ENCODE measurements around the gene POU2F1.

Gene POU2F1

DNA sequence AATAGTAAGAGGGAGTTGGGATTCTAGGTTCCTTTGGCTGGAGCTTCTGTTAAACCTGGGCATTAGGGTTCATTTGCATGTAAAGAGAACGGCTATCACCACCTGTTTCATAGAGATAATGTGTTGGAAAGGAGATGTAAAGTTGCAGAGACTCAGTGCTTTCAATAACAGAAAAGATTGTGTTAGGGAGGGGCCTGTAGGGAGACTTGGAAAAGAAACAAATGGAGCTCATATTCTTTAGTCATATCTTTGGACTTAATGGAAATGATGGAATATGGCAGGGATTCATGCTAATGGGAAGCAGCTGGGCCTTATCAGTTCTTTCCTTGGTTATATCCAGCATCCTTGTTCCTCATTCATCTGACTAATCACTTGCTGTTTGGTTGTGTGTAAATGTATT lies 152.7 kb downstream of the POU2F1 start:
- Histone ChIP-seq H3K27ac (ENCODE audit: low read depth, low read length) (no peak overlapping the region), H3K9me3 (ENCODE audit: control insufficient read depth in 1 of 2, low read length in 2 of 2) (no peaks in the 10 kb centered on the region), H3K36me3 (ENCODE audit: control insufficient read depth in 1 of 2, insufficient read depth in 2 of 2, low read length in 2 of 2) (peaks cover 3 to 13% of the 10 kb centered on the region in 2 donors), H3K9ac (ENCODE audit: low read depth in 1 of 2, low read length in 2 of 2) (no peak overlapping the region), H3K4me1 (ENCODE audit: control insufficient read depth in 1 of 2, insufficient read depth in 2 of 2, low read length in 2 of 2) (no peaks in the 10 kb centered on the region), H3K4me3 (ENCODE audit: low read depth in 1 of 2, low read length in 2 of 2) (no peak overlapping the region), H3K27me3 (ENCODE audit: control insufficient read depth in 1 of 2, insufficient read depth in 2 of 2, low read length in 2 of 2) (no peaks in the 10 kb centered on the region)

DNA sequence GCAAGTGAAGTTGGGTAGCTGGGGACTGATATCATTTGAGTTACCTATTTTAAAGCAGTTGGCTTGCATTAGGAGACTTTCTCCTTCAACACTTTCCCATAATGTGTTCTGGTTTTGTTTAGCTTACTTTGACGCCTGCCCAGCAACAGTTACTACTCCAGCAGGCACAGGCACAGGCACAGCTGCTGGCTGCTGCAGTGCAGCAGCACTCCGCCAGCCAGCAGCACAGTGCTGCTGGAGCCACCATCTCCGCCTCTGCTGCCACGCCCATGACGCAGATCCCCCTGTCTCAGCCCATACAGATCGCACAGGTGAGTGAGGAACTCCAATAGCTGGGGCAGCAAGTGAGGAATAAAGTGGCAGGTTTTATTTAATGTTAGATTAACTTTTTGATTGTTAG lies 153.3 kb downstream of the POU2F1 start:
- no peaks in the 10 kb centered on the region for H3K27me3 ChIP-seq (ENCODE audit: control insufficient read depth in 1 of 2, insufficient read depth in 2 of 2, low read length in 2 of 2)
- no peak overlapping the region for H3K27ac ChIP-seq (ENCODE audit: low read depth, low read length)
- peaks cover 3 to 13% of the 10 kb centered on the region in 2 donors for H3K36me3 ChIP-seq (ENCODE audit: control insufficient read depth in 1 of 2, insufficient read depth in 2 of 2, low read length in 2 of 2)
- H3K9me3 ChIP-seq (ENCODE audit: control insufficient read depth in 1 of 2, low read length in 2 of 2): no peaks in the 10 kb centered on the region
- no peak overlapping the region for H3K9ac ChIP-seq (ENCODE audit: low read depth in 1 of 2, low read length in 2 of 2)
- H3K4me3 ChIP-seq (ENCODE audit: low read depth in 1 of 2, low read length in 2 of 2): no peak overlapping the region
- no peaks in the 10 kb centered on the region for H3K4me1 ChIP-seq (ENCODE audit: control insufficient read depth in 1 of 2, insufficient read depth in 2 of 2, low read length in 2 of 2)

DNA sequence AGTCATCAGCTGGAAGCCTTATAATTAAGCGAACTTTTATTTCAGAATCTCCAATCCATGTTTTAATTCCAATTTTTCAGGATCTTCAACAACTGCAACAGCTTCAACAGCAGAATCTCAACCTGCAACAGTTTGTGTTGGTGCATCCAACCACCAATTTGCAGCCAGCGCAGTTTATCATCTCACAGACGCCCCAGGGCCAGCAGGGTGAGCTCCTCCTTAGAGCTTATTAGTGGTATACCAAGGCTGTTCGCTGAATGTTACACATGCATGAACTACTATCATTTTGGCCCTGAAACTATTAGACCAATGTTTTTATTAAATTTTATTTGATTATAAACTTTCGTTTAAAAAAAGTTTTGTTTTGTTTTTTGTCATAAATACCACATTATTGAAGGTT lies 155.3 kb downstream of the POU2F1 start:
- Histone ChIP-seq H3K9me3 (ENCODE audit: control insufficient read depth in 1 of 2, low read length in 2 of 2) (no peaks in the 10 kb centered on the region), H3K9ac (ENCODE audit: low read depth in 1 of 2, low read length in 2 of 2) (no peak overlapping the region), H3K27me3 (ENCODE audit: control insufficient read depth in 1 of 2, insufficient read depth in 2 of 2, low read length in 2 of 2) (no peaks in the 10 kb centered on the region), H3K4me1 (ENCODE audit: control insufficient read depth in 1 of 2, insufficient read depth in 2 of 2, low read length in 2 of 2) (no peaks in the 10 kb centered on the region), H3K27ac (ENCODE audit: low read depth, low read length) (no peak overlapping the region), H3K36me3 (ENCODE audit: control insufficient read depth in 1 of 2, insufficient read depth in 2 of 2, low read length in 2 of 2) (peaks cover 3 to 13% of the 10 kb centered on the region in 2 donors), H3K4me3 (ENCODE audit: low read depth in 1 of 2, low read length in 2 of 2) (no peak overlapping the region)

DNA sequence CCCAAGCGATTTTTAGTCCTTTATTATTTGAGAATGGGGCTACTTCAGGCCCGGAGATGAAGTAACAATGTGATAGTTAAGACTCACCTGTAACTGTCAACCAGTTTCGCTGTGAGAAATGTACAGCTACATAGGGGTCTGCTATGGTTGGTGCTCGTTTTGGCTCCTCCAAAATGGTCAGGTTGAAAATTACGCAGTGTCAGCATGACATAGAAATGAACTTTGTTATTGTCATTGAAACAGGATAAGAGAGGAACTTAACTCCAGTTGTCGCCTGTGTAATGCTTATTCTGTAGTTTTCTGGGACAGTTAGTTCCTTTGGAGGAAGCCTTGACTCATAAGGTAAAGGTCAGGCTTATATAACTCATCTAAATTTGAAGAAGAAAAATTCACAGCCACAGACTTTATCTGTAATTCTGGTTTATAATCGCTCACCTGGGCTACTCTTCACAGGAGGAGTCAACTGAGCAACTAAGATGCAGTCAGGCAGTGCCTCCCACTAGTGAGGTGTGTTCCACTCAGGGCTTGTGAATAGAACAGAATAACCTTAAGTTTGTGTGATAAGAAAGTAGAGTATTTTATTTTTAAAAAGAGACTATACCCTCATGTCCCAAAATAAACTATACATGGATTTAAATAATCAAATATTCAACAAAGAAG lies 166.7 kb downstream of the POU2F1 start:
- Histone ChIP-seq H3K27me3 (ENCODE audit: control insufficient read depth in 1 of 2, insufficient read depth in 2 of 2, low read length in 2 of 2) (no peaks in the 10 kb centered on the region), H3K9me3 (ENCODE audit: control insufficient read depth in 1 of 2, low read length in 2 of 2) (no peaks in the 10 kb centered on the region), H3K36me3 (ENCODE audit: control insufficient read depth in 1 of 2, insufficient read depth in 2 of 2, low read length in 2 of 2) (peaks cover 4 to 19% of the 10 kb centered on the region in 2 donors), H3K9ac (ENCODE audit: low read depth in 1 of 2, low read length in 2 of 2) (no peak overlapping the region), H3K4me3 (ENCODE audit: low read depth in 1 of 2, low read length in 2 of 2) (no peak overlapping the region), H3K4me1 (ENCODE audit: control insufficient read depth in 1 of 2, insufficient read depth in 2 of 2, low read length in 2 of 2) (no peaks in the 10 kb centered on the region), H3K27ac (ENCODE audit: low read depth, low read length) (no peak overlapping the region)

DNA sequence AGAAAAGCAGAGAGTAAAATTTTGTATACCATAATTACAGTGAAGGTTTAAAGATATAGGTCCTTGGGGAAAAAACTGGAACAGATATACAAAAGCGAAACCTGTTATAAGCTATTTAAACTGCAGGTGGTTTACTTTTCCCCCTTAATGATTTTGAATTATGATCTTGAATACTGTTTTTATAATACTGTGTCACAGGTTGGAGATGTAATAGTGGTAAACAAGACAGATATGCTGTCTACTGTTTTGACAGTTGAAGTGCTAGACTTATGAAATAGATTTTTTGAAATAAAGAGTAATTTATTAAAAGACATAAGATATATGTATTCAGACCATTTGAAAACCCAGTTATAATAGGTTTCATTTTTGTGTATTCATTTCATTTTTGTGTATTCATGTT lies 168.3 kb downstream of the POU2F1 start:
- H3K4me1 ChIP-seq (ENCODE audit: control insufficient read depth in 1 of 2, insufficient read depth in 2 of 2, low read length in 2 of 2): no peaks in the 10 kb centered on the region
- no peaks in the 10 kb centered on the region for H3K27me3 ChIP-seq (ENCODE audit: control insufficient read depth in 1 of 2, insufficient read depth in 2 of 2, low read length in 2 of 2)
- peaks cover 4 to 16% of the 10 kb centered on the region in 2 donors for H3K36me3 ChIP-seq (ENCODE audit: control insufficient read depth in 1 of 2, insufficient read depth in 2 of 2, low read length in 2 of 2)

DNA sequence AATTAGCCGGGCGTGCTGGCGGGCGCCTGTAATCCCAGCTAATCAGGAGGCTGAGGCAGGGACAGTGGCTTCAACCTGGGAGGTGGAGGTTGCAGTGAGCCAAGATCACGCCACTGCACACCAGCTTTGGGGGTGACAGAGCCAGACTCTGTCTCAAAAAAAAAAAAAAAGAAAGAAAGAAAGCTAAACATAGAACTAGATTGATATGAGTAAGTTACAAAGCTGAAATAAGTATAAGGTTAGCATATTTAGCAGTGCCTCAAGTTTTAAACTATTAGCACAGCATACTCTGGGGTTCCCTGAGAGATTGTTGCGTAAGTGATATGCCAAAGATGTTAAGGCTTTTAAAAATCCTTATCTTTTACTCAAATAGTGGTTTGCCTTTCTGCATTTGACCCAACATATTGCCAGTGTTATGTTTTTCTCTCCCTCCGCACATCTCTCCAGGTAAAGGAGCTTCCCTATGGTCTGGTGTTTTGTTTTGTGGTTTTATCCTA lies 171.6 kb downstream of the POU2F1 start:
- H3K4me1 ChIP-seq (ENCODE audit: control insufficient read depth in 1 of 2, insufficient read depth in 2 of 2, low read length in 2 of 2): no peaks in the 10 kb centered on the region
- H3K27ac ChIP-seq (ENCODE audit: low read depth, low read length): no peak overlapping the region
- peaks cover 4 to 14% of the 10 kb centered on the region in 2 donors for H3K36me3 ChIP-seq (ENCODE audit: control insufficient read depth in 1 of 2, insufficient read depth in 2 of 2, low read length in 2 of 2)
- no peaks in the 10 kb centered on the region for H3K9me3 ChIP-seq (ENCODE audit: control insufficient read depth in 1 of 2, low read length in 2 of 2)
- no peak overlapping the region for H3K4me3 ChIP-seq (ENCODE audit: low read depth in 1 of 2, low read length in 2 of 2)
- H3K9ac ChIP-seq (ENCODE audit: low read depth in 1 of 2, low read length in 2 of 2): no peak overlapping the region
- H3K27me3 ChIP-seq (ENCODE audit: control insufficient read depth in 1 of 2, insufficient read depth in 2 of 2, low read length in 2 of 2): no peaks in the 10 kb centered on the region

More for the DNA sequence above, 168.3 kb downstream of the POU2F1 start:
- H3K4me3 ChIP-seq (ENCODE audit: low read depth in 1 of 2, low read length in 2 of 2): no peak overlapping the region
- H3K9me3 ChIP-seq (ENCODE audit: control insufficient read depth in 1 of 2, low read length in 2 of 2): no peaks in the 10 kb centered on the region
- H3K9ac ChIP-seq (ENCODE audit: low read depth in 1 of 2, low read length in 2 of 2): no peak overlapping the region
- H3K27ac ChIP-seq (ENCODE audit: low read depth, low read length): no peak overlapping the region

DNA sequence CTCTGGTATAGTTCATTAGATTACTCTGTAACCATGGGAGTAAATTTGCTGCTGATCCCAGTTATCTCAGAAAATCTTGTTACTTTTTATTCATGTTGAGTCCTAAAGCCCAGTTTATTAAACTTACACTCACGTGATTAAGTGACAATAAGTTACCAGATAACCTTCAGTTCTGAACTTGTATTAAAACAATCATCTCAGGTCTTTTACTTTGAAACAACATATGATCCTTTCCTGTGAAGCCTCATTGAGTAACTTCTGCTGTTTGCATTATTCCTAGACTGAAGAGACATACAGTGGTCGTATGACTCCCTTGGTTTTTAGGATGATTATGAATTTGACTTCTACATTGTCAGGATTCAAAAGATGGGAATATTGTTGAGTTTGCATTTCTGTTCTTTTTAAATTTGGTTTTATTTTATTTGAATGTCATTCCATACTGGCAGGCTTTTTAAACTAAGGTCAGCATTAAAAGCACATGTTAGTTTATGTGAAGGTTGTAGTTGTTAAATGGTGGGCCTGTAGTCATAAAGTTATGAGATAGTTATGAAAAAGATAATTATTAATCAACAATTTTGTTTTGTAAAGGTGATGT lies 179.8 kb downstream of the POU2F1 start:
- Histone ChIP-seq H3K9me3 (ENCODE audit: control insufficient read depth in 1 of 2, low read length in 2 of 2) (no peaks in the 10 kb centered on the region), H3K9ac (ENCODE audit: low read depth in 1 of 2, low read length in 2 of 2) (no peak overlapping the region), H3K4me1 (ENCODE audit: control insufficient read depth in 1 of 2, insufficient read depth in 2 of 2, low read length in 2 of 2) (no peaks in the 10 kb centered on the region), H3K27ac (ENCODE audit: low read depth, low read length) (no peak overlapping the region), H3K4me3 (ENCODE audit: low read depth in 1 of 2, low read length in 2 of 2) (no peak overlapping the region), H3K27me3 (ENCODE audit: control insufficient read depth in 1 of 2, insufficient read depth in 2 of 2, low read length in 2 of 2) (no peaks in the 10 kb centered on the region), H3K36me3 (ENCODE audit: control insufficient read depth in 1 of 2, insufficient read depth in 2 of 2, low read length in 2 of 2) (peaks cover 16 to 23% of the 10 kb centered on the region in 2 donors)

DNA sequence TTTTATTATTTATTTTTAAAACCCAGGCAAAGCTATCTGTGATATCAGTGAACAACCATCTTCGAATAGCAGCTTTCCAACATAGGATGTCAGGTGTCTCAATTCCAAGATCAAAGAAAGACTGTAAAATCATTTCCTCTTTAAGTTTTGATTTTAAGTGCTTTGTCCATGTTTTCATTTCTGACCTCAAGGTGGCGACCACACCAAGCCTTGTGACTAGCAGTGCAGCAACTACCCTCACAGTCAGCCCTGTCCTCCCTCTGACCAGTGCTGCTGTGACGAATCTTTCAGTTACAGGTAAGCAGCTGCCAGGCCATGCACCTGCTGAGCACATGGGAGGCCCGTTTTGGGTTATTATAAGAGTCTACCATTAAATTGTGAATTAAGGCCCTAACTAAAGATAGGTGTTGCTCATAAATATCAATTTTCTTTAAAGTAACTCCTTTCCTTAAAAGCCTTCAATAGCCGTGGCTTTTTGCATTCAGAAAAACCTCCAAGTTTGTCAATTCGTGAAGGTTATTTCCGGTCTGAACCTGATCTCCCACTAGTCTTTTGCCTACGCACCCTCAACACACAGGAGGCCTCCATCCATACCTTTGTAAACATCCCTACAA lies 180.7 kb downstream of the POU2F1 start:
- Histone ChIP-seq H3K9ac (ENCODE audit: low read depth in 1 of 2, low read length in 2 of 2) (no peak overlapping the region), H3K27ac (ENCODE audit: low read depth, low read length) (no peak overlapping the region), H3K27me3 (ENCODE audit: control insufficient read depth in 1 of 2, insufficient read depth in 2 of 2, low read length in 2 of 2) (no peaks in the 10 kb centered on the region), H3K36me3 (ENCODE audit: control insufficient read depth in 1 of 2, insufficient read depth in 2 of 2, low read length in 2 of 2) (peaks cover 16 to 18% of the 10 kb centered on the region in 2 donors), H3K9me3 (ENCODE audit: control insufficient read depth in 1 of 2, low read length in 2 of 2) (no peaks in the 10 kb centered on the region), H3K4me3 (ENCODE audit: low read depth in 1 of 2, low read length in 2 of 2) (no peak overlapping the region), H3K4me1 (ENCODE audit: control insufficient read depth in 1 of 2, insufficient read depth in 2 of 2, low read length in 2 of 2) (no peaks in the 10 kb centered on the region)

DNA sequence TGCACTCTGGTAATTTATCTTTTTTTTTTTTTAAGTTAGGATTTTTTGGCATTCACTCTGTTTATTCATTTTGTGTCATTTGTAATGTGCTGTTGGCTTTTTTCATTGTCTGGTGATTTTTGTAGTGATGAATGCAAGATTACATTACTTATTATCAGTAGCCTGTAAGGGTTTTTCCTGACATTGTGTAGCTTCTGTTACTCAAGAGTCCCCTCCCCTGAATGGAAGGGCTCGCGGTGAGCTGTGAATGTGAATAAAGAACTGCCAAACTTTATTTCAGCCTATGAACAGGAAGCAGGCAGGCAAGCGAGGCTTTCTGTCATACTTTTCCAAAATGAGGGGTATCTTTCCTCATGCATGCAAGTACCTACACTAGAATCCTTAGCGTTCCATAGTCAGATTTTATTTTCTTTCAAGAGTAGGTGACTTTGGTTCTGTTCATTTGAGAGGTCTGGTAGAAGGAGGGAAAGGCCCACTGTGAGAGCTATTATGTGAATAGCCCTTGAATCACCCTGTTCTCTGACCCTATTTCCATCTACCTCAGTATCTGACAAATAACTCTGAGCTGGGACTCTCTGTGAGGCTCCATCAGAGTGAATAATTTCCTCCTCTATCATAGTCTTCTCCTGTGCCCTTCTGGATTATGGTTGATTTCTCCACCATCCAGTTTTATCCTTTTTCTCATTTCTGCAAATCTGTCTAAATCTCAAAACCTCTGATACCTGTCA lies 183.6 kb downstream of the POU2F1 start:
- no peaks in the 10 kb centered on the region for H3K9me3 ChIP-seq (ENCODE audit: control insufficient read depth in 1 of 2, low read length in 2 of 2)
- no peak overlapping the region for H3K27ac ChIP-seq (ENCODE audit: low read depth, low read length)
- no peak overlapping the region for H3K4me3 ChIP-seq (ENCODE audit: low read depth in 1 of 2, low read length in 2 of 2)
- no peaks in the 10 kb centered on the region for H3K4me1 ChIP-seq (ENCODE audit: control insufficient read depth in 1 of 2, insufficient read depth in 2 of 2, low read length in 2 of 2)
- no peak overlapping the region for H3K9ac ChIP-seq (ENCODE audit: low read depth in 1 of 2, low read length in 2 of 2)
- H3K36me3 ChIP-seq (ENCODE audit: control insufficient read depth in 1 of 2, insufficient read depth in 2 of 2, low read length in 2 of 2): peaks cover 3 to 9% of the 10 kb centered on the region in 2 donors
- no peaks in the 10 kb centered on the region for H3K27me3 ChIP-seq (ENCODE audit: control insufficient read depth in 1 of 2, insufficient read depth in 2 of 2, low read length in 2 of 2)

DNA sequence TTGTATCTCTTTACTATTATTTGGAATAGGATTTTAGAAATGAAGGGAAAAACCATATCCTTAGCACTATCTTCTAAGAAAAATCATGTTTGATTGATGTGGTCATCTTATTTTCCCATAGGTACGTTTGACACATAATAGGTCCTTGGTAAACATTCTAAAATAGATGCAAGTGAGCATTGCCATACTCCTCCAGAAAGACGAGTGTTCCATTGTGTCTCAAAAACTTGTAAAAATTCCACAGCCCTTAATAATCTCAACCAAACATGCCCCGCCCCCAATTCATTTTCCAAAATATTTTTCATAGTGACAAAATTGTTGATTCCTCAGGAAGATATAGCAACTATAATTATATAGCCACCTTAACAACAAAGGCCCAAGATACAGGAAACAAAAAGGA lies 184.2 kb downstream of the POU2F1 start:
- Histone ChIP-seq H3K4me3 (ENCODE audit: low read depth in 1 of 2, low read length in 2 of 2) (no peak overlapping the region), H3K27ac (ENCODE audit: low read depth, low read length) (no peak overlapping the region), H3K9me3 (ENCODE audit: control insufficient read depth in 1 of 2, low read length in 2 of 2) (no peaks in the 10 kb centered on the region), H3K36me3 (ENCODE audit: control insufficient read depth in 1 of 2, insufficient read depth in 2 of 2, low read length in 2 of 2) (peaks cover 3 to 9% of the 10 kb centered on the region in 2 donors), H3K9ac (ENCODE audit: low read depth in 1 of 2, low read length in 2 of 2) (no peak overlapping the region), H3K4me1 (ENCODE audit: control insufficient read depth in 1 of 2, insufficient read depth in 2 of 2, low read length in 2 of 2) (no peaks in the 10 kb centered on the region), H3K27me3 (ENCODE audit: control insufficient read depth in 1 of 2, insufficient read depth in 2 of 2, low read length in 2 of 2) (no peaks in the 10 kb centered on the region)
